ENCODE data around the gene BMP2K. TPM values are rescaled to one million over a fixed set of nuclear protein-coding genes. Genes with fewer than 3 reads are reported as not detected.

BMP2K gene
- total RNA-seq, 1 experiment from 2014 or later = 25.1 TPM

GRCh38 chr4:78938868-78939666, 162.9 kb downstream of the BMP2K start, which contains the start of gene PAQR3:
TSS of gene PAQR3 (minus strand) at chr4:78939438. CDS start at chr4:78939224, 214 bp downstream.
- H3K4me3 ChIP-seq (ENCODE audit: insufficient read depth, low read depth, low read length) = peak within 1 kb of the TSS; percentile 93

GRCh38 chr4:78939667-78940008, 163.5 kb downstream of the BMP2K start:
- H3K27me3 ChIP-seq (ENCODE audit: control insufficient read depth, insufficient read depth, low read length) = no peaks in the 10 kb centered on the region
- peak overlapping the region; percentile 20 for H3K4me3 ChIP-seq (ENCODE audit: insufficient read depth, low read depth, low read length)
- no peaks in the 10 kb centered on the region; the same call in 1 of the 2 replicates for H3K36me3 ChIP-seq (replicated peaks; ENCODE audit: control insufficient read depth, insufficient read depth, low read length)
- no peak for DNase-seq

More at GRCh38 chr4:78938868-78939666, 162.9 kb downstream of the BMP2K start, which contains the start of gene PAQR3:
- DNase-seq = peak; percentile 93
- Histone ChIP-seq H3K27me3 (ENCODE audit: control insufficient read depth, insufficient read depth, low read length) (no peaks in the 10 kb centered on the region), H3K36me3 (replicated peaks; ENCODE audit: control insufficient read depth, insufficient read depth, low read length) (no peaks in the 10 kb centered on the region; the same call in 1 of the 2 replicates)

GRCh38 chr4:78940752-78941151, 164.6 kb downstream of the BMP2K start:
- no peak for DNase-seq
- H3K27me3 ChIP-seq (ENCODE audit: control insufficient read depth, insufficient read depth, low read length) = no peaks in the 10 kb centered on the region
- no peaks in the 10 kb centered on the region for H3K36me3 ChIP-seq (replicated peaks; ENCODE audit: control insufficient read depth, insufficient read depth, low read length)
- no peak overlapping the region for H3K4me3 ChIP-seq (ENCODE audit: insufficient read depth, low read depth, low read length)

- no peaks in the 10 kb centered on the region for H3K27me3 ChIP-seq (ENCODE audit: control insufficient read depth, insufficient read depth, low read length)
- DNase-seq = no peak
- H3K4me3 ChIP-seq (ENCODE audit: insufficient read depth, low read depth, low read length) = no peak overlapping the region
- no peaks in the 10 kb centered on the region for H3K36me3 ChIP-seq (replicated peaks; ENCODE audit: control insufficient read depth, insufficient read depth, low read length)
Measured at GRCh38 chr4:78944381-78944780, 168.2 kb downstream of the BMP2K start.

GRCh38 chr4:78945651-78946179, 169.6 kb downstream of the BMP2K start:
- no peaks in the 10 kb centered on the region for H3K36me3 ChIP-seq (replicated peaks; ENCODE audit: control insufficient read depth, insufficient read depth, low read length)
- H3K27me3 ChIP-seq (ENCODE audit: control insufficient read depth, insufficient read depth, low read length) = no peaks in the 10 kb centered on the region
- no peak for DNase-seq
- H3K4me3 ChIP-seq (ENCODE audit: insufficient read depth, low read depth, low read length) = no peak overlapping the region

GRCh38 chr4:78949735-78950134, 173.6 kb downstream of the BMP2K start:
- no peaks in the 10 kb centered on the region for H3K27me3 ChIP-seq (ENCODE audit: control insufficient read depth, insufficient read depth, low read length)

GRCh38 chr4:78951862-78952472, 175.8 kb downstream of the BMP2K start:
- no peak overlapping the region for H3K4me3 ChIP-seq (ENCODE audit: insufficient read depth, low read depth, low read length)
- no peaks in the 10 kb centered on the region for H3K27me3 ChIP-seq (ENCODE audit: control insufficient read depth, insufficient read depth, low read length)
- no peak for DNase-seq
- no peaks in the 10 kb centered on the region for H3K36me3 ChIP-seq (replicated peaks; ENCODE audit: control insufficient read depth, insufficient read depth, low read length)

More at GRCh38 chr4:78949735-78950134, 173.6 kb downstream of the BMP2K start:
- Histone ChIP-seq H3K36me3 (replicated peaks; ENCODE audit: control insufficient read depth, insufficient read depth, low read length) (no peaks in the 10 kb centered on the region), H3K4me3 (ENCODE audit: insufficient read depth, low read depth, low read length) (no peak overlapping the region)
- DNase-seq = no peak

GRCh38 chr4:78953231-78953630, 177.1 kb downstream of the BMP2K start:
- Histone ChIP-seq H3K4me3 (ENCODE audit: insufficient read depth, low read depth, low read length) (no peak overlapping the region), H3K27me3 (ENCODE audit: control insufficient read depth, insufficient read depth, low read length) (no peaks in the 10 kb centered on the region), H3K36me3 (replicated peaks; ENCODE audit: control insufficient read depth, insufficient read depth, low read length) (no peaks in the 10 kb centered on the region)
- no peak for DNase-seq

GRCh38 chr4:78953769-78954666, 177.9 kb downstream of the BMP2K start:
- Histone ChIP-seq H3K27me3 (ENCODE audit: control insufficient read depth, insufficient read depth, low read length) (no peaks in the 10 kb centered on the region), H3K4me3 (ENCODE audit: insufficient read depth, low read depth, low read length) (no peak overlapping the region), H3K36me3 (replicated peaks; ENCODE audit: control insufficient read depth, insufficient read depth, low read length) (no peaks in the 10 kb centered on the region)
- no peak for DNase-seq

- H3K36me3 ChIP-seq (replicated peaks; ENCODE audit: control insufficient read depth, insufficient read depth, low read length) = no peaks in the 10 kb centered on the region
- H3K27me3 ChIP-seq (ENCODE audit: control insufficient read depth, insufficient read depth, low read length) = no peaks in the 10 kb centered on the region
- H3K4me3 ChIP-seq (ENCODE audit: insufficient read depth, low read depth, low read length) = no peak overlapping the region
- no peak for DNase-seq
Measured at GRCh38 chr4:78956975-78957374, 180.8 kb downstream of the BMP2K start.

- DNase-seq = no peak
- Histone ChIP-seq H3K4me3 (ENCODE audit: insufficient read depth, low read depth, low read length) (no peak overlapping the region), H3K36me3 (replicated peaks; ENCODE audit: control insufficient read depth, insufficient read depth, low read length) (no peaks in the 10 kb centered on the region), H3K27me3 (ENCODE audit: control insufficient read depth, insufficient read depth, low read length) (no peaks in the 10 kb centered on the region)
Measured at GRCh38 chr4:78960926-78961325, 184.8 kb downstream of the BMP2K start.

Other genes starting within 250 kb of the BMP2K start
- gene ANXA3, start 224.6 kb upstream of the BMP2K start, total RNA-seq (2014; rRNA removed; shearing (Covaris generic)) = 30.7 and 37.9 TPM in 2 replicates
- gene PAQR3, start 163.1 kb downstream of the BMP2K start, total RNA-seq (2014; rRNA removed; shearing (Covaris generic)) = 23.9 and 26.9 TPM in 2 replicates

Data from H7 (cell line).